SU-DHL-6 (cell line): ENCODE data around the gene C17orf78.
A peak's percentile ranks its signal among the peaks of the same experiment; 100 is the strongest.
"Not testable (repeated sequence)": the region's sequence is repeated elsewhere in the genome, so short reads cannot be mapped to it uniquely, and the experiment has no call there.

ENCODE experiments used
- H2AFZ ChIP-seq: fragments of 200-600 bp; sonication (generic); 2 replicates; pipeline ENCODE4 v1.6.1; 2014; ENCODE audit warnings: low read depth, mild to moderate bottlenecking, moderate library complexity, mixed read lengths, antibody characterized with exemption, low read length; ENCODE audit not compliant: severe bottlenecking
- H3F3A ChIP-seq: fragments of 200-600 bp; shearing (Covaris generic); 2 replicates; pipeline ENCODE4 v1.6.0; 2016; ENCODE audit warnings: antibody characterized with exemption, mild to moderate bottlenecking; ENCODE audit not compliant: insufficient read depth
- H3K27ac ChIP-seq: fragments of 200-600 bp; sonication (generic); 2 replicates; pipeline ENCODE4 v1.5.1; 2016; ENCODE audit warnings: low read depth, mild to moderate bottlenecking, low read length, moderate library complexity, mixed read lengths
- H3K27me3 ChIP-seq: fragments of 200-600 bp; sonication (generic), shearing (Covaris generic); 2 replicates; pipeline ENCODE4 v1.6.0; 2014; ENCODE audit warnings: mild to moderate bottlenecking, low read length
- H3K36me3 ChIP-seq: fragments of 200-600 bp; sonication (generic); 2 replicates; pipeline ENCODE4 v1.6.1; 2014; ENCODE audit warnings: mild to moderate bottlenecking, low read length, mixed read lengths
- H3K4me2 ChIP-seq: fragments of 300-600, 200-600 bp; shearing (Covaris generic), sonication (generic); 2 replicates; pipeline ENCODE4 v1.6.0; 2014; ENCODE audit warnings: low read length, low read depth, mild to moderate bottlenecking; ENCODE audit not compliant: poor library complexity, severe bottlenecking
- H3K4me3 ChIP-seq: fragments of 200-600 bp; sonication (generic); 2 replicates; pipeline ENCODE4 v1.5.1; 2014; ENCODE audit warnings: antibody characterized with exemption, low read length, mild to moderate bottlenecking, mixed read lengths; ENCODE audit not compliant: insufficient read depth, poor library complexity, severe bottlenecking
- H3K79me2 ChIP-seq: fragments of 200-600 bp; sonication (generic); 2 replicates; pipeline ENCODE4 v1.6.1; 2014; ENCODE audit warnings: mild to moderate bottlenecking, low read length, moderate library complexity; ENCODE audit not compliant: insufficient read depth
- H3K9ac ChIP-seq: fragments of 200-600 bp; sonication (generic); 2 replicates; pipeline ENCODE4 v1.7.0; 2014; ENCODE audit warnings: mild to moderate bottlenecking, low read length
- H3K9me2 ChIP-seq: fragments of 200-600 bp; sonication (generic); replicated peaks from 2 replicates; pipeline ENCODE4 v1.6.1; 2014; ENCODE audit warnings: low read length; ENCODE audit not compliant: insufficient read depth
- H3K9me3 ChIP-seq: fragments of 200-600 bp; sonication (generic); 2 replicates; pipeline ENCODE4 v1.6.1; 2014; ENCODE audit warnings: low read length, mixed read lengths; ENCODE audit not compliant: insufficient read depth
- H4K20me1 ChIP-seq: fragments of 200-600 bp; sonication (generic); 2 replicates; pipeline ENCODE4 v1.6.1; 2014; ENCODE audit warnings: low read depth, mild to moderate bottlenecking, antibody characterized with exemption, low read length, moderate library complexity, mixed read lengths
- CTCF ChIP-seq: fragments of 200-600 bp; sonication (generic); IDR thresholded peaks from one replicate; pipeline ENCODE4 v1.5.1; 2017; ENCODE audit warnings: antibody characterized with exemption, mild to moderate bottlenecking, low read length, moderate library complexity; ENCODE audit not compliant: insufficient read depth, poor library complexity, severe bottlenecking
- EZH2phosphoT487 ChIP-seq: fragments of 200-600 bp; sonication (generic), shearing (Covaris generic); conservative IDR thresholded peaks from 2 replicates; pipeline ENCODE4 v1.6.1; 2018; ENCODE audit warnings: mild to moderate bottlenecking, antibody characterized with exemption, low read length, moderate library complexity, mixed read lengths

C17orf78 gene

DNA sequence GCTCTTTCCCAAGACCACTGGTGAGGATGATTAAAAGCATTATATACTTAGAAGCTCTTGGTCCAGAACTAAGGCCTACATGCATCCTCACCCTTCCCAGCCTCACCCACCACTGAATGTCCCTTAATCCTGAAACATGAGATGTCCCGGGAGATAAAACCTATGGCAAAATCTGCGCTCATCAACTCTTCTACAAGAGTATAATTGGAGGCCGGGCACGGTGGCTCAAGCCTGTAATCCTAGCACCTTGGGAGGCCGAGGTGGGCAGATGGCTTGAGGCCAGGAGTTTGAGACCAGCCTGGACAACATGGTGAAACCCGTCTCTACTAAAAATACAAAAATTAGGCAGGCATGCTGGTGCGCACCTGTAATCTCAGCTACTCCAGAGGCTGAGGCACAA, 17.6 kb downstream of the C17orf78 start:
- H2AFZ ChIP-seq = no peak overlapping the region
- no peaks in the 10 kb centered on the region for H3K27me3 ChIP-seq
- no peak overlapping the region for H3K27ac ChIP-seq
- H3K9ac ChIP-seq = no peak overlapping the region
- H3K36me3 ChIP-seq = no peaks in the 10 kb centered on the region
- no peak overlapping the region for H3K4me2 ChIP-seq
- H3K9me2 ChIP-seq = no peaks in the 10 kb centered on the region
- no peaks in the 10 kb centered on the region for H3K9me3 ChIP-seq
- H4K20me1 ChIP-seq = no peaks in the 10 kb centered on the region
- no peak overlapping the region for H3K4me3 ChIP-seq
- no peaks in the 10 kb centered on the region for H3K79me2 ChIP-seq
- TF ChIP-seq EZH2phosphoT487 (no peak), CTCF (no peak)
- H3F3A ChIP-seq = no peaks in the 10 kb centered on the region

- Histone ChIP-seq H3K27me3 (no peaks in the 10 kb centered on the region), H4K20me1 (no peaks in the 10 kb centered on the region; the same call in 1 of the 2 replicates), H3K9ac (no peak overlapping the region), H3K27ac (no peak overlapping the region), H3F3A (no peaks in the 10 kb centered on the region), H3K9me3 (no peaks in the 10 kb centered on the region), H3K4me2 (no peak overlapping the region), H3K36me3 (no peaks in the 10 kb centered on the region), H3K9me2 (no peaks in the 10 kb centered on the region), H2AFZ (no peak overlapping the region), H3K4me3 (no peak overlapping the region), H3K79me2 (peaks cover 19% of the 10 kb centered on the region)
- TF ChIP-seq EZH2phosphoT487 (no peak), CTCF (no peak)
Observed at GRCh38 chr17:37399265-37399803, 23.5 kb downstream of the C17orf78 start.

GRCh38 chr17:37400505-37400904, 24.7 kb downstream of the C17orf78 start:
- H4K20me1 ChIP-seq = no peaks in the 10 kb centered on the region; the same call in 1 of the 2 replicates
- H3K36me3 ChIP-seq = no peaks in the 10 kb centered on the region
- no peak for TF ChIP-seq CTCF
- no peak for TF ChIP-seq EZH2phosphoT487
- no peak overlapping the region for H3K4me3 ChIP-seq
- no peaks in the 10 kb centered on the region for H3K9me3 ChIP-seq
- no peaks in the 10 kb centered on the region for H3K27me3 ChIP-seq
- no peak overlapping the region for H2AFZ ChIP-seq
- no peak overlapping the region for H3K4me2 ChIP-seq
- no peaks in the 10 kb centered on the region for H3F3A ChIP-seq
- no peak overlapping the region for H3K9ac ChIP-seq
- H3K27ac ChIP-seq = no peak overlapping the region
- peaks cover 29% of the 10 kb centered on the region for H3K79me2 ChIP-seq
- no peaks in the 10 kb centered on the region for H3K9me2 ChIP-seq

DNA sequence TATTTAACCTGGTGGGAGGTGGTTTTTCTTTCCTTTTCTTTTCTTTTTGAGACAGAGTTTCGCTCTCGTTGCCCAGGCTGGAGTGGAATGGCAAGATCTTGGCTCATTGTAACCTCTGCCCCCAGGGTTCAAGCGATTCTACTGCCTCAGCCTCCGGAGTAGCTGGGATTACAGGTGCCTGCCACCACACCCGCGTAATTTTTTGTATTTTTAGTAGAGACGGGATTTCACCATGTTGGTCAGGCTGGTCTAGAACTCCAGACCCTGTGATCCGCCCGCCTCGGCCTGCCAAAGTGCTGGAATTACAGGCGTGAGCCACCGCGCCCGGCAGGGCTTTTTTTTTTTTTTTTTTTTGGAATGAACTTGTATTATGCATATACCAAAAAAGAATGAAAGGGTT, 29.7 kb downstream of the C17orf78 start:
- H3K27me3 ChIP-seq, H4K20me1 ChIP-seq, H3F3A ChIP-seq, H2AFZ ChIP-seq, H3K36me3 ChIP-seq, H3K9me2 ChIP-seq, H3K27ac ChIP-seq, H3K9me3 ChIP-seq: not testable (repeated sequence)
- peaks cover 61% of the 10 kb centered on the region for H3K79me2 ChIP-seq
- peak overlapping the region; percentile 100 for H3K9ac ChIP-seq
- peak overlapping the region; percentile 99 for H3K4me3 ChIP-seq
- peak overlapping the region; percentile 99 for H3K4me2 ChIP-seq
